Nephron progenitor cell (in vitro differentiated cells): ENCODE results near the gene GP1BA.
"Not testable (repeated sequence)": the region's sequence is repeated elsewhere in the genome, so short reads cannot be mapped to it uniquely, and the experiment has no call there.

Experiments used
- DNase-seq: peaks from one replicate; pipeline ENCODE4 v3.0.0; 2021
- H3K27ac Mint-ChIP-seq: 2 replicates; pipeline ENCODE4 v1.8.0; 2021; ENCODE audit warnings: mild to moderate bottlenecking, moderate library complexity, mixed read lengths
- H3K27me3 Mint-ChIP-seq: 2 replicates; pipeline ENCODE4 v1.8.0; 2021; ENCODE audit warnings: mild to moderate bottlenecking, low read depth, mixed read lengths; ENCODE audit not compliant: poor library complexity
- H3K36me3 Mint-ChIP-seq: 2 replicates; pipeline ENCODE4 v1.8.0; 2021; ENCODE audit warnings: low read depth, mixed read lengths
- H3K4me1 Mint-ChIP-seq: 2 replicates; pipeline ENCODE4 v1.8.0; 2021; ENCODE audit warnings: mixed read lengths
- H3K4me3 Mint-ChIP-seq: 2 replicates; pipeline ENCODE4 v1.8.0; 2021; ENCODE audit warnings: mild to moderate bottlenecking, moderate library complexity, mixed read lengths
- H3K9me3 Mint-ChIP-seq: 2 replicates; pipeline ENCODE4 v1.8.0; 2021; ENCODE audit warnings: mild to moderate bottlenecking, moderate library complexity, mixed read lengths
- TF ChIP-seq, protein P1 (sequence below): fragments of 200-600 bp; sonication (generic); IDR thresholded peaks from 2 replicates; pipeline ENCODE4 v1.5.0; 2021; ENCODE audit warnings: antibody characterized with exemption

The GP1BA gene

DNA sequence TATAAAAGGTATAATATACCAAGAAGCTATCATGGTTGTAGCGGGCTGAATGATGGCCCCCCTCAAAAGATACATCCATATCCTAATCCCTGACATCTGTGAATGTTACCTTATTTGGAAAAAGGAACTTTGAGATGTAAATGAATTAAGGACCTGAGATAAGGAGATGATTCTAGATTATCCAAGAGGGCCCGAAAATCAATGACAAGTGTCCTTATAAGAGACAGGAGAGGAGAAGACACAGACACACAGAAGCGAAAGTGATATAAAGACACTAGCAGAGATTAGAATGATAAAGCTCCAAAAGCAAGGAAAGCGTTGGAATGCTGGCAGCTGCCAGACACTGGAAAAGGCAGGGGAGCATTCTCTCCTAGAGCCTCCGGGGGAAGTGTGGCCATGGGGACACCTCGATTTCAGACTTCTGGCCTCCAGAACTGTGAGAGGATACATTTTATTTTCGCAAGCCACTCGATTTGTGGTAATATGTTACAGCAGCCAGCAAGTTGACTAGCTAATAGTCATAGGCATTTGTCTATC lies 12.5 kb upstream of the GP1BA start:
- TF ChIP-seq, protein P1, sequence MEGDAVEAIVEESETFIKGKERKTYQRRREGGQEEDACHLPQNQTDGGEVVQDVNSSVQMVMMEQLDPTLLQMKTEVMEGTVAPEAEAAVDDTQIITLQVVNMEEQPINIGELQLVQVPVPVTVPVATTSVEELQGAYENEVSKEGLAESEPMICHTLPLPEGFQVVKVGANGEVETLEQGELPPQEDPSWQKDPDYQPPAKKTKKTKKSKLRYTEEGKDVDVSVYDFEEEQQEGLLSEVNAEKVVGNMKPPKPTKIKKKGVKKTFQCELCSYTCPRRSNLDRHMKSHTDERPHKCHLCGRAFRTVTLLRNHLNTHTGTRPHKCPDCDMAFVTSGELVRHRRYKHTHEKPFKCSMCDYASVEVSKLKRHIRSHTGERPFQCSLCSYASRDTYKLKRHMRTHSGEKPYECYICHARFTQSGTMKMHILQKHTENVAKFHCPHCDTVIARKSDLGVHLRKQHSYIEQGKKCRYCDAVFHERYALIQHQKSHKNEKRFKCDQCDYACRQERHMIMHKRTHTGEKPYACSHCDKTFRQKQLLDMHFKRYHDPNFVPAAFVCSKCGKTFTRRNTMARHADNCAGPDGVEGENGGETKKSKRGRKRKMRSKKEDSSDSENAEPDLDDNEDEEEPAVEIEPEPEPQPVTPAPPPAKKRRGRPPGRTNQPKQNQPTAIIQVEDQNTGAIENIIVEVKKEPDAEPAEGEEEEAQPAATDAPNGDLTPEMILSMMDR = no peak
- no peaks in the 10 kb centered on the region for H3K36me3 Mint-ChIP-seq
- no peaks in the 10 kb centered on the region for H3K9me3 Mint-ChIP-seq
- H3K27ac Mint-ChIP-seq = peak overlapping the region; percentile 65
- no peak for DNase-seq
- H3K27me3 Mint-ChIP-seq = peaks cover 4% of the 10 kb centered on the region
- no peak overlapping the region for H3K4me3 Mint-ChIP-seq
- H3K4me1 Mint-ChIP-seq = peaks cover 5% of the 10 kb centered on the region

GRCh38 chr17:4920351-4921048 lies 11.6 kb upstream of the GP1BA start:
- Mint-ChIP-seq H3K27ac (no peak overlapping the region), H3K36me3 (no peaks in the 10 kb centered on the region), H3K9me3 (no peaks in the 10 kb centered on the region), H3K4me3 (no peak overlapping the region), H3K4me1 (peaks cover 5% of the 10 kb centered on the region), H3K27me3 (peaks cover 4% of the 10 kb centered on the region)
- TF ChIP-seq, protein P1 = no peak
- no peak for DNase-seq

GRCh38 chr17:4921320-4921719 lies 10.8 kb upstream of the GP1BA start:
- Mint-ChIP-seq H3K4me3 (no peak overlapping the region), H3K27me3 (peaks cover 4% of the 10 kb centered on the region), H3K36me3 (no peaks in the 10 kb centered on the region), H3K9me3 (no peaks in the 10 kb centered on the region), H3K27ac (no peak overlapping the region), H3K4me1 (peaks cover 7% of the 10 kb centered on the region)
- TF ChIP-seq, protein P1 = no peak
- no peak for DNase-seq

GRCh38 chr17:4926577-4927335 lies 5.3 kb upstream of the GP1BA start:
- Mint-ChIP-seq H3K4me1 (peaks cover 12% of the 10 kb centered on the region), H3K27ac (peak overlapping the region; percentile 18), H3K36me3 (peaks cover 16% of the 10 kb centered on the region)
- not testable (repeated sequence) for H3K9me3 Mint-ChIP-seq, H3K4me3 Mint-ChIP-seq, DNase-seq, H3K27me3 Mint-ChIP-seq

GRCh38 chr17:4928881-4929280 lies 3.2 kb upstream of the GP1BA start:
- Mint-ChIP-seq H3K27ac (no peak overlapping the region), H3K4me3 (no peak overlapping the region), H3K27me3 (peaks cover 8% of the 10 kb centered on the region), H3K36me3 (peaks cover 16% of the 10 kb centered on the region), H3K9me3 (no peaks in the 10 kb centered on the region), H3K4me1 (peaks cover 18% of the 10 kb centered on the region)
- TF ChIP-seq, protein P1 = no peak
- DNase-seq = no peak

GRCh38 chr17:4932756-4933155 lies 679 bp downstream of the GP1BA start:
- Mint-ChIP-seq H3K27ac (no peak overlapping the region), H3K4me3 (no peak overlapping the region), H3K36me3 (peaks cover 26% of the 10 kb centered on the region), H3K27me3 (peaks cover 8% of the 10 kb centered on the region), H3K4me1 (peaks cover 16% of the 10 kb centered on the region), H3K9me3 (no peaks in the 10 kb centered on the region)
- TF ChIP-seq, protein P1 = no peak
- no peak for DNase-seq
